ENCODE measurements around the gene CYB561D2. TPM values are rescaled to one million over a fixed set of nuclear protein-coding genes. Genes with fewer than 3 reads are reported as not detected.
A peak's percentile ranks its signal among the peaks of the same experiment; 100 is the strongest.

Gene CYB561D2
- total RNA-seq, 3 donors from 2014 or later: 23.6 to 30.1 (median 28.8) TPM

DNA sequence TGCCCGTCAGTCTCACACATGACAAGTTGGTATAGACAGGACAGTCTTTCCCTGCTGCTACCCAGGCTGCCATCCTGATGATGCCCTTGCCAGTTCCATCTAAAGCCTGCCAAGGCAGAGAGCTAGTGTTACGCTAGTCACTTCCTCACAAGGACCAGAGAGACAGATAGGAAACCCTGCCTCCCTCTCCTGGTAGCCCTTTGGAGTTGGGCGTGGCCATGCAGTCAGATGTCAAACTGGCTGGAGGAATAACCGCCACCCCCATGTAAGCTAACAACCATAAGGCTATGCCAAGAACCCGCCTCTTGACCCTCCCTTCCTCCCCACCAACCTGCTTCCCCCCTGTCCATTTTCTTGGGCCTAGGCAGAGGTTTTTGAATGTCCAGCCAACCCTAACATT, 5.9 kb downstream of the CYB561D2 start:
- Histone ChIP-seq H3K36me3 (peaks cover 7% of the 10 kb centered on the region), H3K27me3 (no peaks in the 10 kb centered on the region), H3K4me3 (peak overlapping the region; percentile 69 to 91 (median 74)), H3K27ac (peak overlapping the region; percentile 21 to 93), H3K4me1 (peaks cover 31 to 32% of the 10 kb centered on the region in 2 donors), H3K9me3 (no peaks in the 10 kb centered on the region)
- DNase-seq (ENCODE audit: low spot score in 2 of 2): no peak
- intact Hi-C loops (cut with DNase I; ENCODE audit: low total_unique reads): no loop called here
- TF ChIP-seq POLR2AphosphoS5 (IDR thresholded peaks at IDR 0.05) (no peak), CTCF (IDR thresholded peaks at IDR 0.05) (no peak), POLR2A (IDR thresholded peaks at IDR 0.05) (no peak)

DNA sequence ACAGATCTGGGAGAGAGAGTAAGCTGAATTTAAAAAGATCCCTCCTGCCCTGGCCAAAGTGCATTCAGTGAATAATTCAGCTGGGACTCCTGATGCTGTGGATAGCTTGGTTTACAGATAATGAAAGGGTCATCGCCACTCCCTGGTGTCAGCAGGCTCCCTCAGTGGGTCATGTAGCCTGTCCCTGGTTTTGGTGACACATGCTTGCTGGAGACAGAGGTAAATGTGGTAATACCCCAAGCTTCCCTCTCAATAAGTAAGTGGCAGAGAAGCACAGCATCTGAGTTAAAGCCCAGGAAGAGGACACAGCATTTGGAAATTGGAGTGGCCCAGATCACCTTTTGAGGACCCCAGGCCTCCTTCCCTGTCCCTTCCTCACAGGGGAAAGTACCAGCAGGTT, 6.8 kb downstream of the CYB561D2 start:
- Histone ChIP-seq H3K27me3 (no peaks in the 10 kb centered on the region), H3K36me3 (peaks cover 7% of the 10 kb centered on the region), H3K4me1 (peaks cover 30 to 32% of the 10 kb centered on the region in 2 donors), H3K4me3 (peak overlapping the region; percentile 69 to 91 (median 74)), H3K27ac (peak overlapping the region; percentile 89 to 93), H3K9me3 (no peaks in the 10 kb centered on the region)
- no peak for DNase-seq (ENCODE audit: low spot score in 2 of 2)
- TF ChIP-seq POLR2AphosphoS5 (IDR thresholded peaks at IDR 0.05) (no peak), POLR2A (IDR thresholded peaks at IDR 0.05) (no peak), CTCF (IDR thresholded peaks at IDR 0.05) (no peak)
- intact Hi-C loops (cut with DNase I; ENCODE audit: low total_unique reads): no loop called here

GRCh38 chr3:50358355-50358910, 7.8 kb downstream of the CYB561D2 start:
- peaks cover 30 to 32% of the 10 kb centered on the region in 2 donors for H3K4me1 ChIP-seq
- peaks cover 7% of the 10 kb centered on the region for H3K36me3 ChIP-seq
- no peaks in the 10 kb centered on the region for H3K27me3 ChIP-seq
- peak overlapping the region; percentile 69 to 91 (median 74) for H3K4me3 ChIP-seq
- no peak for DNase-seq (ENCODE audit: low spot score in 2 of 2)
- intact Hi-C loops (cut with DNase I; ENCODE audit: low total_unique reads): no loop called here
- TF ChIP-seq CTCF (IDR thresholded peaks at IDR 0.05) (no peak), POLR2A (IDR thresholded peaks at IDR 0.05) (no peak), POLR2AphosphoS5 (IDR thresholded peaks at IDR 0.05) (no peak)
- H3K9me3 ChIP-seq: no peaks in the 10 kb centered on the region
- peak overlapping the region; percentile 89 to 93 for H3K27ac ChIP-seq

- intact Hi-C loops (cut with DNase I; ENCODE audit: low total_unique reads): no loop called here
- peaks cover 30 to 32% of the 10 kb centered on the region in 2 donors for H3K4me1 ChIP-seq
- H3K27me3 ChIP-seq: no peaks in the 10 kb centered on the region
- TF ChIP-seq CTCF (IDR thresholded peaks at IDR 0.05) (no peak), POLR2AphosphoS5 (IDR thresholded peaks at IDR 0.05) (peak; percentile 68 to 86 (median 72)), POLR2A (IDR thresholded peaks at IDR 0.05) (peak; percentile 48)
- H3K27ac ChIP-seq: peak within 1 kb of the TSS; percentile 89 to 93
- H3K36me3 ChIP-seq: peaks cover 5% of the 10 kb centered on the region
- H3K4me3 ChIP-seq: peak within 1 kb of the TSS; percentile 69 to 91 (median 74)
- peak; percentile 91 to 99 for DNase-seq (ENCODE audit: low spot score in 2 of 2)
- H3K9me3 ChIP-seq: no peaks in the 10 kb centered on the region
These were observed 8.5 kb downstream of the CYB561D2 start, which contains the start of gene TMEM115 for GRCh38 chr3:50358911-50359759. TMEM115 (minus strand) TSS chr3:50359521; CDS start chr3:50359063, 458 bp downstream.

GRCh38 chr3:50359760-50360110, 9.1 kb downstream of the CYB561D2 start:
- H3K27me3 ChIP-seq: no peaks in the 10 kb centered on the region
- intact Hi-C loops (cut with DNase I; ENCODE audit: low total_unique reads): no loop called here
- peak overlapping the region; percentile 69 to 91 (median 74) for H3K4me3 ChIP-seq
- peaks cover 30 to 32% of the 10 kb centered on the region in 2 donors for H3K4me1 ChIP-seq
- no peaks in the 10 kb centered on the region for H3K36me3 ChIP-seq
- no peak for DNase-seq (ENCODE audit: low spot score in 2 of 2)
- H3K27ac ChIP-seq: no peak overlapping the region
- no peak for TF ChIP-seq POLR2A (IDR thresholded peaks at IDR 0.05)
- no peak for TF ChIP-seq CTCF (IDR thresholded peaks at IDR 0.05)
- no peaks in the 10 kb centered on the region for H3K9me3 ChIP-seq

Data from breast epithelium (tissue), 4 donors.